IPS-18c (cell line): ENCODE data around the gene CMKLR1.

Experiments
- H3K4me3 ChIP-seq: 2 replicates; pipeline ENCODE4 v1.7.0; 2013; ENCODE audit warnings: low read depth, mild to moderate bottlenecking, low read length, moderate library complexity; ENCODE audit not compliant: insufficient read depth
- H3K9me3 ChIP-seq: one replicate; pipeline ENCODE4 v1.6.1; 2013; ENCODE audit warnings: mild to moderate bottlenecking, low read length, moderate library complexity; ENCODE audit not compliant: control insufficient read depth, insufficient read depth

Gene CMKLR1

DNA sequence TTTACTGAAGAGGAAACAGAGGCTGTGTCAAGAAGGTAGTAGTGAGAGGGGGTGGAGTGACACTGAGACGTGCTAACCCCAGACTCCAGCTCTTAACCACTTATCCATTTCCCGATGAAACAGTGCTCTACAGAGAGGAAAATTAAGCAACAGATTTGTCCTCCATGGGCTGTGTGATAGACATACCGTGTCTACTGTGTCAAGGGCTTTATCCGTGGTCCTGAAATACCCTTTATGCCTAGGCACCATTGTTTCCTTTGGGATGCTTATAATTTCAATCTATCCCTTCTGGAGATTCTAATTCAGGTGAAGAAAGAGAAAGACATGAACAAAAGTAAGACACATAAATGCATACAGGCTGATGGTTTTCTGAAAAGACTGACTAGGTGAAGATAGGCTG, 71.7 kb downstream of the CMKLR1 start:
- Histone ChIP-seq H3K9me3 (no peaks in the 10 kb centered on the region), H3K4me3 (no peak overlapping the region)

DNA sequence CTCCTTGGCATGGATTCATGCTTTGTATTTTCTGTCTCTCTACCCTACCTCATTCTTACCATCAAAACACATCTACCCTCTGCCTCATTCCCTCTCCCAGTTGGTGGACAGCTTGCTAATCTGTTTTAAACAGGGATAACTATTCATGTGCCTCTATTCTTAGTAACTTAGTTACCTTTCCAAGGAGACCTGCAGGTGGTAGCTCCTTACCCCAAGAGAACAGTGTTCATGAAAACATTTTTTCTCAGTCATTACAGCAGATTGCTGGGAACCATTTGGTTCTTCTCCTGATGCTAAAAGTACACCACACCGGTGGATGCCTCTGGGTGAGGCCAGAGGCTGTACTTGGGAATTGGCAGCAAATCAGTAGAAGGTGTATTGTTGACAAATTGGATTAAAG, 73.0 kb downstream of the CMKLR1 start:
- H3K9me3 ChIP-seq = no peaks in the 10 kb centered on the region
- H3K4me3 ChIP-seq = no peak overlapping the region

DNA sequence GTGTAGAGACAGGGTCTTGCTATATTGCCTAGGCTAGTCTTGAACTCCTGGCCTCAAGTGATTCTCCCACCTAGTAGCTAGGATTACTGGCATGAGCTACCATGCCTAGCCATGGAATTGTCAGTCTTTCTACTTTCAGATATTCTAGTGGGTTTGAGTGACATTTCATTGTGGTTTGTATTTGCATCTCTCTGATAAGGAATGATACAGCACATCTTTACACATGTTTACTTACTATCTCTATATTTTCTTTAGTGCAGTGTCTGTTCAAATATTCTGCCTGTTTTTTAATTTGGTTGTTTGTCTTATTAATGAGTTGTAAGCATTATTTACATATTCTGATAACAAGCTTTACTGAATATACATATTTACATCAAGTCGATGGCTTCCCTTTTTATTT, 73.6 kb downstream of the CMKLR1 start:
- H3K9me3 ChIP-seq = no peaks in the 10 kb centered on the region

GRCh38 chr12:108260969-108261368, 78.1 kb downstream of the CMKLR1 start:
- Histone ChIP-seq H3K9me3 (no peaks in the 10 kb centered on the region), H3K4me3 (no peak overlapping the region)

More for the DNA sequence above, 73.6 kb downstream of the CMKLR1 start:
- H3K4me3 ChIP-seq = no peak overlapping the region

GRCh38 chr12:108260039-108260438, 79.1 kb downstream of the CMKLR1 start:
- H3K4me3 ChIP-seq = no peak overlapping the region
- H3K9me3 ChIP-seq = no peaks in the 10 kb centered on the region

DNA sequence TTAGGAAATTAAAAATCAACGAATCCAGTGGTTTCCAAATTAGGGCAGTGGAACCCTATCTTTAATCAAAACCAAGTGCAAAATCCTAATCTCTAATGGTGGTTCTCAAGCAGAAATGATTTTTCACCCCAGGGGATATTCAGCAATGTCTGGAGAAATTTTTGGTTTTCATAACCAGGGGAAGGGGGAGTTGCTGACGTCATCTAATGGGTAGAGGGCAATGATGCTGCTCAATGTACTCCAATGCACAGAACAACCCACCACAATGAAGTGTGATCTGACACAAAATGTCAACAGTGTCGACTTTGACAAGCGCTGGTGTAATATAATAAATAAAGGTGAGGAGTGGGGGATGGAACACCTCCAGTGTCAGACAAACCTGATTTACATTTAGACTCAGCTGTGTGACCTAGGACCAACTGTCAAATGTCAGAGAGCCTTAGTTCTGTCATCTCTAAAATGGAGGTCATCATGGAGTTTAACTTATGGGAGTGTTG, 81.5 kb downstream of the CMKLR1 start:
- H3K9me3 ChIP-seq = no peaks in the 10 kb centered on the region
- H3K4me3 ChIP-seq = no peak overlapping the region

- no peaks in the 10 kb centered on the region for H3K9me3 ChIP-seq
- H3K4me3 ChIP-seq = no peak overlapping the region
These were observed 82.1 kb downstream of the CMKLR1 start for GRCh38 chr12:108257004-108257403.

- Histone ChIP-seq H3K9me3 (no peaks in the 10 kb centered on the region), H3K4me3 (no peak overlapping the region)
These were observed 83.9 kb downstream of the CMKLR1 start for GRCh38 chr12:108255252-108255602.

- no peaks in the 10 kb centered on the region for H3K9me3 ChIP-seq
- no peak overlapping the region for H3K4me3 ChIP-seq
These were observed 84.4 kb downstream of the CMKLR1 start for GRCh38 chr12:108254517-108255251.

DNA sequence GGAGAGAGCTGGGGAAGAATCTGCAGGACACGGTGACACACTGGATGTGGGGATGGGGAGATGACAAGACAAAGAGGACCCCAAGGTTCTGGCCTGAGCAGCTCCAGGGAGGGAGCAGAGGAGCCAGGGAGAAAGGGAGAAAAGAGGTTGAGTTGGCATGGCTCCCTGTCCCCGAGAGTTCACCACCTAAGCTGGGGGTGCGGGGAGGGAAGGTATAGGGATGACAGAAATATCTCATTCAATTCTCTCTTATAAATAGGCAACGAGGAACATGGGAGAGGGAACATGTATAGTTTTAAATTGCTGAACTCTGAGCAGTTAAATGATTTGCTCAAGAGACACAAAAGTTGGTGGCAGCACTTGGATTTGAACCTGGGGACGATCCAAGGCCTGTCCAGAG, 85.1 kb downstream of the CMKLR1 start:
- Histone ChIP-seq H3K4me3 (no peak overlapping the region), H3K9me3 (no peaks in the 10 kb centered on the region)

DNA sequence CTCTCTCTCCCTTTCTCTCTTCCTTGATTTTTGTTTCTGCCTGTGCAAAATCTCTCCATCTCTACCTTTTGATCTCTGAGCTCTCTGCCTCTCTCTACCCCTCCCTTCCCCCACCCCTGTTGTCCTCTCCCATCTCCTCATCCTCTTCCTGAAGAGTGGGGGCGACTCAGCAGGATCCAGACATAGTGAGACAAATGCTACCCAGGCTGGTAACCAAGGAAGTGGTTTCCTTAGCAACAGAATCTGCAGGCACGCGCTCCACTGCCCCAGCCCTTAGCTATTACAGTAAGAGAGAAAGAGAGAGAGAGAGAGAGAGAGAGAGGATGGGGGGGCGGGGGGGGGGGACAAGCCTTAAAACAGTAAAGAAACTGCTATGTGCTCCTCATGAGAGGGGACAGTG, 85.6 kb downstream of the CMKLR1 start:
- Histone ChIP-seq H3K4me3 (no peak overlapping the region), H3K9me3 (no peaks in the 10 kb centered on the region)

- Histone ChIP-seq H3K9me3 (no peaks in the 10 kb centered on the region), H3K4me3 (no peak overlapping the region)
These were observed 86.6 kb downstream of the CMKLR1 start for GRCh38 chr12:108252523-108252922.

DNA sequence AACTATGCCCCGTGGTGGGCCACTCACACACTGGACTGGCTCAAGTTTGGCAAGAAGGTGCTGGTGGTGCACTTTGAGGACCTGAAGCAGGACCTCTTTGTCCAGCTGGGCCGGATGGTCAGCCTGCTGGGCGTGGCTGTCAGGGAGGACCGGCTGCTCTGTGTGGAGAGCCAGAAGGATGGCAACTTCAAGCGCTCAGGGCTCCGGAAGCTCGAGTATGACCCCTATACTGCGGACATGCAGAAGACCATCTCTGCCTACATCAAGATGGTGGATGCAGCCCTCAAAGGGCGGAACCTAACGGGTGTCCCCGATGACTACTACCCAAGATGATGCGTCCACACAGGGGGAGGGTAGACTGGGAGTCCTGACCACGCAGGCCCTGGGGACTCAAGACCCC, 91.1 kb downstream of the CMKLR1 start:
- Histone ChIP-seq H3K9me3 (no peaks in the 10 kb centered on the region), H3K4me3 (no peak overlapping the region)

- Histone ChIP-seq H3K9me3 (no peaks in the 10 kb centered on the region), H3K4me3 (no peak overlapping the region)
These were observed 92.0 kb downstream of the CMKLR1 start for GRCh38 chr12:108247130-108247529.

- no peak overlapping the region for H3K4me3 ChIP-seq
These were observed 97.0 kb downstream of the CMKLR1 start for GRCh38 chr12:108241986-108242703.

GRCh38 chr12:108240928-108241327, 98.2 kb downstream of the CMKLR1 start:
- Histone ChIP-seq H3K9me3 (no peaks in the 10 kb centered on the region), H3K4me3 (no peak overlapping the region)

More at GRCh38 chr12:108241986-108242703, 97.0 kb downstream of the CMKLR1 start:
- no peaks in the 10 kb centered on the region for H3K9me3 ChIP-seq

GRCh38 chr12:108240027-108240785, 98.9 kb downstream of the CMKLR1 start:
- H3K4me3 ChIP-seq = 0 out of 2 replicates have a peak overlapping the region, but pooled peaks have one; percentile 22
- H3K9me3 ChIP-seq = no peaks in the 10 kb centered on the region

DNA sequence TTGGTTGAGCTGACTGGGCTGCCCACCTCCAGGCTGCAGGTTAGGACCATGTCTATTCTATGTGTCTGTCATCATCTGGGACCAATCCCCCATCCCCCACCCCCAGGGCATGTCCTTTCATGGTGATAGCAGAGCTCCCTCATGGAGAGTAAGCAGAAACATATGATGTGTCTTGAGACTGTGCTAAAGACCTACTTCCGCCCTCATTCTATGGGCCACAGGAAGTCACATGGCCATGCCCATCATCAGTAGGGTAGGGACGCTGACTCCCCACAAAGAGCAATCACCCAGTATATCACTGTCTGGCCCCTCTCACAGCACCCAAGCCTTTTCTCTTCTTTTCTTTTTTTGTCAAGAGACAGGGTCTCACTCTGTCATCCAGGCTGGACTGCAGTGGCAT, 99.7 kb downstream of the CMKLR1 start:
- Histone ChIP-seq H3K9me3 (no peaks in the 10 kb centered on the region), H3K4me3 (no peak overlapping the region)
